GM12878 (cell line): ENCODE results near the gene ENAH. TPM values are rescaled to one million over a fixed set of nuclear protein-coding genes. Genes with fewer than 3 reads are reported as not detected.

Experiments
- CBX3 ChIP-seq: fragments of 200-600 bp; sonication (generic); IDR thresholded peaks from 2 replicates; pipeline ENCODE4 v1.6.1; 2016; ENCODE audit warnings: low read depth, borderline replicate concordance
- FOS ChIP-seq: IDR thresholded peaks from 3 replicates; pipeline ENCODE4 v1.6.1; 2011; ENCODE audit warnings: borderline replicate concordance; ENCODE audit not compliant: insufficient read length; ENCODE audit errors: extremely low read depth
- HDAC2 ChIP-seq: fragments of 200-600 bp; sonication (generic); IDR thresholded peaks from 2 replicates; pipeline ENCODE4 v1.6.1; 2017
- MTA3 ChIP-seq: IDR thresholded peaks from 2 replicates; pipeline ENCODE4 v1.6.1; 2012; ENCODE audit warnings: low read length, inconsistent platforms, borderline replicate concordance
- POLR2AphosphoS2 ChIP-seq: IDR thresholded peaks from 2 replicates; pipeline ENCODE4 v1.6.1; 2011; ENCODE audit warnings: low read depth, mild to moderate bottlenecking, low read length, improper control_type of control experiment, moderate library complexity
- PRDM15 ChIP-seq: fragments of 450-650 bp; formaldehyde crosslinking; IDR thresholded peaks from 2 replicates; pipeline ENCODE4 v1.4.0; 2020; ENCODE audit warnings: mild to moderate bottlenecking, moderate library complexity
- SMAD1 ChIP-seq: fragments of 450-650 bp; IDR thresholded peaks from 2 replicates; pipeline ENCODE4 v1.6.1; 2018; ENCODE audit warnings: mild to moderate bottlenecking, low read depth; ENCODE audit not compliant: partially characterized antibody
- SMAD5 ChIP-seq: IDR thresholded peaks from 2 replicates; pipeline ENCODE4 v1.6.1; 2016; ENCODE audit warnings: antibody characterized with exemption, low read depth
- YY1 ChIP-seq: IDR thresholded peaks from 2 replicates; pipeline ENCODE4 v1.6.1; 2011; ENCODE audit warnings: low read depth, mild to moderate bottlenecking, low read length
- ZNF207 ChIP-seq: fragments of 450-650 bp; IDR thresholded peaks from 2 replicates; pipeline ENCODE4 v1.6.1; 2014; ENCODE audit warnings: antibody characterized with exemption, mild to moderate bottlenecking, borderline replicate concordance
- polyA plus RNA-seq, 11 experiments: library from polyadenylated mRNA; depleted of rRNA in 4 of 11; unstranded in 6 of 11; stranded (reverse) in 5 of 11; fragments of >200 nt; fragmentation: Nextera tagmentation in 4 of 11; fragmentation: Illumina TruSeq in 1 of 11; extraction: Ambion mirVana in 4 of 11; extraction: Trizol in 1 of 11; gene quantifications; 1 replicate in 1 of 11; 2 replicates in 10 of 11; pipeline versions ENCODE4 v1.2.1 to v1.2.3, GENCODE V29; 2011 to 2016; ENCODE audit warnings: inconsistent platforms in 2 of 11, missing spikeins in 2 of 11, low read depth in 1 of 11
- total RNA-seq, 4 experiments: library from RNA; depleted of rRNA in 3 of 4; stranded (reverse); fragments of >200 nt in 3 of 4; fragmentation: Illumina TruSeq in 1 of 4; extraction: Trizol in 1 of 4; gene quantifications; 2 replicates each; pipeline versions ENCODE4 v1.2.1 to v1.2.3, GENCODE V29; 2013 to 2021
- TF ChIP-seq, protein P1 (sequence below): fragments of 450-650 bp; IDR thresholded peaks from 2 replicates; pipeline ENCODE4 v1.6.1; 2016; ENCODE audit warnings: mild to moderate bottlenecking
- TF ChIP-seq, protein P2 (sequence below): IDR thresholded peaks from 2 replicates; pipeline ENCODE4 v1.6.1; 2012; ENCODE audit warnings: mild to moderate bottlenecking, low read depth, low read length
- TF ChIP-seq, protein P3 (sequence below): fragments of 450-650 bp; formaldehyde crosslinking; IDR thresholded peaks from 2 replicates; pipeline ENCODE4 v1.5.0; 2022; ENCODE audit warnings: mild to moderate bottlenecking, missing genetic modification characterization

Gene ENAH
- total and polyA plus RNA-seq, 10 of the 15 experiments (the other 5 are each of a cell fraction or from before 2014, with no cell fraction given) = under 0.01 to 0.62 (median 0.06) TPM; not detected in 5

DNA sequence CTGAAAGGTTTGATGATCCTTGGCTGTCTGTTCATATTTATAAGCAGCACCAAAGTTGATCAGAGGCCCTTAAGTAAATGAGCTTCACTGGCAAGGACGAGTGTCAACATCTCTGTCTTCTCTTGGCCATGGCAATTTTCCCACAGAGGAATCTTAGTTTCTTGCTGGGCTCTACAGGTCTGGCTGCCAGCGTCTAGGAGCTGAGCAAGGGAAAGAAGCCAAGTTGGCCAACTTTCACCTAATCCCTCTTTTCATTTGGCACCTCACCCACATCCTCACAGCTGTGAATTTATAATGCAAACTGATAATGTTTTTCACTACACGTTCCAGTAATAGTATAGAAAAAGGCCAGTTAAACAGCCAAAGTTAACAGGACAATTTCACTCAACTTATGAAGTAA lies 126.0 kb downstream of the ENAH start (continued):
- TF ChIP-seq PRDM15 (CRISPR knock-in tag) = no peak
- TF ChIP-seq ZNF207 = no peak
- no peak for TF ChIP-seq MTA3
- TF ChIP-seq, protein P1, sequence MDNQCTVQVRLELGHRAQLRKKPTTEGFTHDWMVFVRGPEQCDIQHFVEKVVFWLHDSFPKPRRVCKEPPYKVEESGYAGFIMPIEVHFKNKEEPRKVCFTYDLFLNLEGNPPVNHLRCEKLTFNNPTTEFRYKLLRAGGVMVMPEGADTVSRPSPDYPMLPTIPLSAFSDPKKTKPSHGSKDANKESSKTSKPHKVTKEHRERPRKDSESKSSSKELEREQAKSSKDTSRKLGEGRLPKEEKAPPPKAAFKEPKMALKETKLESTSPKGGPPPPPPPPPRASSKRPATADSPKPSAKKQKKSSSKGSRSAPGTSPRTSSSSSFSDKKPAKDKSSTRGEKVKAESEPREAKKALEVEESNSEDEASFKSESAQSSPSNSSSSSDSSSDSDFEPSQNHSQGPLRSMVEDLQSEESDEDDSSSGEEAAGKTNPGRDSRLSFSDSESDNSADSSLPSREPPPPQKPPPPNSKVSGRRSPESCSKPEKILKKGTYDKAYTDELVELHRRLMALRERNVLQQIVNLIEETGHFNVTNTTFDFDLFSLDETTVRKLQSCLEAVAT = no peak
- no peak for TF ChIP-seq SMAD1
- TF ChIP-seq POLR2AphosphoS2 = no peak
- TF ChIP-seq, protein P2, sequence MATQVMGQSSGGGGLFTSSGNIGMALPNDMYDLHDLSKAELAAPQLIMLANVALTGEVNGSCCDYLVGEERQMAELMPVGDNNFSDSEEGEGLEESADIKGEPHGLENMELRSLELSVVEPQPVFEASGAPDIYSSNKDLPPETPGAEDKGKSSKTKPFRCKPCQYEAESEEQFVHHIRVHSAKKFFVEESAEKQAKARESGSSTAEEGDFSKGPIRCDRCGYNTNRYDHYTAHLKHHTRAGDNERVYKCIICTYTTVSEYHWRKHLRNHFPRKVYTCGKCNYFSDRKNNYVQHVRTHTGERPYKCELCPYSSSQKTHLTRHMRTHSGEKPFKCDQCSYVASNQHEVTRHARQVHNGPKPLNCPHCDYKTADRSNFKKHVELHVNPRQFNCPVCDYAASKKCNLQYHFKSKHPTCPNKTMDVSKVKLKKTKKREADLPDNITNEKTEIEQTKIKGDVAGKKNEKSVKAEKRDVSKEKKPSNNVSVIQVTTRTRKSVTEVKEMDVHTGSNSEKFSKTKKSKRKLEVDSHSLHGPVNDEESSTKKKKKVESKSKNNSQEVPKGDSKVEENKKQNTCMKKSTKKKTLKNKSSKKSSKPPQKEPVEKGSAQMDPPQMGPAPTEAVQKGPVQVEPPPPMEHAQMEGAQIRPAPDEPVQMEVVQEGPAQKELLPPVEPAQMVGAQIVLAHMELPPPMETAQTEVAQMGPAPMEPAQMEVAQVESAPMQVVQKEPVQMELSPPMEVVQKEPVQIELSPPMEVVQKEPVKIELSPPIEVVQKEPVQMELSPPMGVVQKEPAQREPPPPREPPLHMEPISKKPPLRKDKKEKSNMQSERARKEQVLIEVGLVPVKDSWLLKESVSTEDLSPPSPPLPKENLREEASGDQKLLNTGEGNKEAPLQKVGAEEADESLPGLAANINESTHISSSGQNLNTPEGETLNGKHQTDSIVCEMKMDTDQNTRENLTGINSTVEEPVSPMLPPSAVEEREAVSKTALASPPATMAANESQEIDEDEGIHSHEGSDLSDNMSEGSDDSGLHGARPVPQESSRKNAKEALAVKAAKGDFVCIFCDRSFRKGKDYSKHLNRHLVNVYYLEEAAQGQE = no peak
- no peak for TF ChIP-seq FOS
- TF ChIP-seq, protein P3, sequence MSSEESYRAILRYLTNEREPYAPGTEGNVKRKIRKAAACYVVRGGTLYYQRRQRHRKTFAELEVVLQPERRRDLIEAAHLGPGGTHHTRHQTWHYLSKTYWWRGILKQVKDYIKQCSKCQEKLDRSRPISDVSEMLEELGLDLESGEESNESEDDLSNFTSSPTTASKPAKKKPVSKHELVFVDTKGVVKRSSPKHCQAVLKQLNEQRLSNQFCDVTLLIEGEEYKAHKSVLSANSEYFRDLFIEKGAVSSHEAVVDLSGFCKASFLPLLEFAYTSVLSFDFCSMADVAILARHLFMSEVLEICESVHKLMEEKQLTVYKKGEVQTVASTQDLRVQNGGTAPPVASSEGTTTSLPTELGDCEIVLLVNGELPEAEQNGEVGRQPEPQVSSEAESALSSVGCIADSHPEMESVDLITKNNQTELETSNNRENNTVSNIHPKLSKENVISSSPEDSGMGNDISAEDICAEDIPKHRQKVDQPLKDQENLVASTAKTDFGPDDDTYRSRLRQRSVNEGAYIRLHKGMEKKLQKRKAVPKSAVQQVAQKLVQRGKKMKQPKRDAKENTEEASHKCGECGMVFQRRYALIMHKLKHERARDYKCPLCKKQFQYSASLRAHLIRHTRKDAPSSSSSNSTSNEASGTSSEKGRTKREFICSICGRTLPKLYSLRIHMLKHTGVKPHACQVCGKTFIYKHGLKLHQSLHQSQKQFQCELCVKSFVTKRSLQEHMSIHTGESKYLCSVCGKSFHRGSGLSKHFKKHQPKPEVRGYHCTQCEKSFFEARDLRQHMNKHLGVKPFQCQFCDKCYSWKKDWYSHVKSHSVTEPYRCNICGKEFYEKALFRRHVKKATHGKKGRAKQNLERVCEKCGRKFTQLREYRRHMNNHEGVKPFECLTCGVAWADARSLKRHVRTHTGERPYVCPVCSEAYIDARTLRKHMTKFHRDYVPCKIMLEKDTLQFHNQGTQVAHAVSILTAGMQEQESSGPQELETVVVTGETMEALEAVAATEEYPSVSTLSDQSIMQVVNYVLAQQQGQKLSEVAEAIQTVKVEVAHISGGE = no peak
- no peak for TF ChIP-seq CBX3
- no peak for TF ChIP-seq HDAC2
- no peak for TF ChIP-seq SMAD5
- no peak for TF ChIP-seq YY1
